Coronary artery (tissue), 2 donors: Measurements from ENCODE around the gene FBLN1.

Experiments used
- DNase-seq: peaks from one replicate; pipeline ENCODE4 v3.0.0-alpha.2; 2017; ENCODE audit warnings: low spot score
- H3K27ac ChIP-seq, 2 donors: fragments of 200-600 bp; sonication (generic); one replicate each; pipeline ENCODE4 v1.5.1; 2016 to 2019
- H3K4me3 ChIP-seq: fragments of 200-600 bp; sonication (generic); 2 replicates; pipeline ENCODE4 v1.5.1; 2016; ENCODE audit warnings: mild to moderate bottlenecking, moderate library complexity
- CTCF ChIP-seq: fragments of 200-600 bp; sonication (generic); IDR thresholded peaks from one replicate; pipeline ENCODE4 v1.5.1; 2019; ENCODE audit warnings: antibody characterized with exemption

The FBLN1 gene

GRCh38 chr22:45548247-45548840, 45.7 kb downstream of the FBLN1 start:
- no peak for TF ChIP-seq CTCF
- DNase-seq = no peak
- peak overlapping the region in 1 of 2 donors; percentile 89 for H3K27ac ChIP-seq

DNA sequence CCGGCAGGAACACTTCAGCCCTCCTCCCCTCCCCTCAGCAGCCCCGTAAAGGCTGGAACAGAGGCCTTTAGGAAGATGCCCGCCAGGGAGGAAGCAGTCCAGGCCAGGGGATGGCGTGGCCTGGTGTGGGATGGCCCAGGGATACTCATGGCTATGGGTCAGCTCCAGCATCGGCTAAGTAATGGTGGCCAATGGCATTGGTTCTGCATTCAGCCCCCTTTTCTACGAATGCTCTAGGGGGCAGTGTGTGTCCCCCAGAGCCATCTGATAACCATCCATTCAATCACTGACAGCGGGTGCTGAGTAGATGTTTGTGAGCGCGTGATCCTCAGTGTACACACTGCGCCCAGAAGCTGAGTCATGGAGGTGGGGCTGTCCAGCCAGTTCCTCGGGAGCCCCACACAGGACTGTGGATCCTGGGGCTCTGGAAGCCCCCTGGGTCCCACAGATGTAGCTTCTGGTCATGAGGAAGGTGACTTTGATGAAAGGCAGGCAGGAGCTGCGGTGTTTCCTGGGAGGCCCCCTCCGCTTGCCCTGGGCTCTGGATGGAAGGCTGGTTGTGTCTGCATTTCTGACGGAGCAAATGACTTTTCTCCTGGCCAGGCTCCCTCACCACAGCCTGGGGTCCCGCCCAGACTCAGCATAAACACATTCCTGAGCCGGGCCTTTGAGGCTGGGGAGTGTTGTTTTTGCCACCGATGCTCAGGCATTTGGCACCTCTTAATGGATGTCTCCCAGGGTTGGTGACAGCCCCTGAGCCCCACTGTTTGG, 46.5 kb downstream of the FBLN1 start:
- no peak overlapping the region for H3K4me3 ChIP-seq
- no peak for DNase-seq
- peak overlapping the region; percentile 42 to 89 for H3K27ac ChIP-seq
- no peak for TF ChIP-seq CTCF

More at GRCh38 chr22:45548247-45548840, 45.7 kb downstream of the FBLN1 start:
- no peak overlapping the region for H3K4me3 ChIP-seq

DNA sequence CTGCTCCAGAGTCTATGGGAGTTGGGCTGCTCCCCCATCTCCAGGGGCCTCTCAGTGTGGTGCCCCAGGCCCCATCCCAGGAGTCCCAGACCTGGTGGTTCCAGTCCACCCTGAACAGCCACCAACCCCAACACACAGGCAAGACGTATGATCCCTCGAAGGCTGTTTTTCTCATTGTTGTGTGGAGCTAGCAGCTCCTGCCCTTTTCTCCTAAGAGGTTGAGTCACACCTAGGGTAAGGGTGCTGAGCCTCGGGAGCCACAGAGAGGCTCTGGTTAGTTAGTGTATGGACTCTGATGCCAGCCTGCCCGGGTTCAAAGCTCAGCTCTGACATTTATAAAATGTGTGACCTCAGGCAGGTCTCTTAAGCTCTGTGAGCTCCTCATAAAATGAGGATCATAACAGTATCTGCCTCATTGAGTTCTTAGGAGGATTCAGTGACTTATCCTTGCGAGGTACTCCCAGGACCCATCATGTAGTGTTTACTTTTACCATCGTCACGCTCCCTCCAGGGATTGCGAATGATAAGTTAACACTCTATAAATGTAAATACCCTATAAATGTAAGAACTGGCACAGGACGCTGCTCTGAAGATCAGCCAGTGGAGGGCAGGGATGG, 47.2 kb downstream of the FBLN1 start:
- Histone ChIP-seq H3K27ac (peak overlapping the region; percentile 42 to 89), H3K4me3 (no peak overlapping the region)
- TF ChIP-seq CTCF = no peak
- DNase-seq = no peak

GRCh38 chr22:45550416-45550815, 47.7 kb downstream of the FBLN1 start:
- TF ChIP-seq CTCF = no peak
- H3K4me3 ChIP-seq = no peak overlapping the region
- no peak for DNase-seq
- peak overlapping the region in 1 of 2 donors; percentile 89 for H3K27ac ChIP-seq

DNA sequence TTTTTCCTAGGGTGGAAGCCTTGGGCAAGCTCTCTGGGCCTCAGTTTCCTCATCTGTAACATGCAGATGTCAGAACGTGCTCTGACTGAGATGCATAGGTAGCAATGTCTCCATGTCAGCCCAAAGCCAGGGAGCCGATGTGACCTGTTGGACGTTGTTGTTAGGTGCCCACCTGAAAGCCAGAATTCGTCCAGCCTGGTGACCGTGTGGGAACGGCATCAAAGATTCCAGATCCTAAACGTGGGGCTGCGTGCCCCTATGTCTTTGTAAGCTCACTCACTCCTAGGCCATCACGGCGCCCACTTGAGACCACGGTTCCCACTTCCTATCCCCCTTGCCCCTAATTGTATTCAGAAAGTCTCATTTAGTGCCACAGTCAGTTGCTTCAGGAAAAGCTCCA, 48.2 kb downstream of the FBLN1 start:
- H3K27ac ChIP-seq = peak overlapping the region in 1 of 2 donors; percentile 89
- no peak for TF ChIP-seq CTCF
- no peak for DNase-seq
- no peak overlapping the region for H3K4me3 ChIP-seq

- no peak for TF ChIP-seq CTCF
- Histone ChIP-seq H3K4me3 (no peak overlapping the region), H3K27ac (peak overlapping the region; percentile 77 to 89)
- no peak for DNase-seq
Measured at GRCh38 chr22:45551310-45552016, 48.8 kb downstream of the FBLN1 start.
